Activated CD4-positive, CD25-positive, alpha-beta regulatory T cell (primary cell): Measurements from ENCODE around the gene PADI4.
A peak's percentile ranks its signal among the peaks of the same experiment; 100 is the strongest.
"Not testable (repeated sequence)": the region's sequence is repeated elsewhere in the genome, so short reads cannot be mapped to it uniquely, and the experiment has no call there.

ENCODE experiments used
- DNase-seq, 4 experiments: peaks; one replicate each; lab custom pipeline; 2025; lab: John Stamatoyannopoulos, UW

PADI4 gene

DNA sequence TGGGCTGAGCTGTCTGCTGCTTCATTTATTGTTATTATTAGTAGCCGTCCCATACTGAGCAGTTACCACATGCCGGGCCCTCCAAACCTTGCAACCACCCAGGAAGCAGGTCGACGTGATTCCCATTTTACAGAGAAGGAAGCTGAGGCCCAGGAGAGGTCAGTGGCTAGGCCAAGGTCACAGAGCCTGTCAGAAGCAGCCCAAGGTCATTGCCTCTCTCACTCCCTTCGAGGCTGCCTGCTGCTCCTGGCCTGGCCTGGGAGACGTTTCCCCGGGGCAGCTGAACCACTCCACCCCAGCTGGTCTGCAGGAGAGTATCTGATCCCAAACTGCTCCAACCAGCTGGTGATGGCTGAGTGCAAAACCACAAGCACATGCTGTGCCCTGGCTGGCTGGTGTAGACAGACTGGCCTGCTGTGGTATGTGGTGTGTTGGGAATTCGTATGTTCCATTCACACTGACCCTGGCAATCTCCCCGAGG lies 6.5 kb downstream of the PADI4 start:
- no peak for DNase-seq

DNA sequence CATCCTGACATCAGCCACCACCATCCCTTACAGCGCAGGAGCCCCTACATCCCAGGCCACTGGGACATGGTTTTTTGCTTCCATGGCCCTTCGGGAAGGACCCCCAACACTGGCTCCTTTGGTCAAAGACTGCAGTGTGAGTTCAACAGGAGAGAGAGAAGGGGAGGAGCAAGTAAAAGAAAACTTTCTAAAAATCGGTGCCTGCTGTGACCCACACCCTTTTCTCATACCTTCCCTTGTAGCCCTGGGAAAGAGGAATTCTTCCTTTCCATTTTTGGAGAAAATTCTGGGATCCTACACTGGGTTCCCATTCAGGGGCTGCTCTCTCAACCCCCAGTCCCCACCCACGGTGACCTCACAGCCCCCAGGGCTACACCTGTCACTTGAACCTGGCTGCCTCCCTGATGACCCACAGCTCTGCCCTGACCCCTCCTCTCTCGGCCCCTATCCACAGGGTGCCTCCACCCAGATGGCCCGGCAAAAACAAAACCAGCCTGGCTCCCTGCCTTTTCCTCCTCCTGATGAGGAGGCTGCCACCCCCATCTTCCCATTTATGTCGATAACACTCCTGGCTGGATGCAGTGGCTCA lies 7.6 kb downstream of the PADI4 start:
- no peak for DNase-seq

DNA sequence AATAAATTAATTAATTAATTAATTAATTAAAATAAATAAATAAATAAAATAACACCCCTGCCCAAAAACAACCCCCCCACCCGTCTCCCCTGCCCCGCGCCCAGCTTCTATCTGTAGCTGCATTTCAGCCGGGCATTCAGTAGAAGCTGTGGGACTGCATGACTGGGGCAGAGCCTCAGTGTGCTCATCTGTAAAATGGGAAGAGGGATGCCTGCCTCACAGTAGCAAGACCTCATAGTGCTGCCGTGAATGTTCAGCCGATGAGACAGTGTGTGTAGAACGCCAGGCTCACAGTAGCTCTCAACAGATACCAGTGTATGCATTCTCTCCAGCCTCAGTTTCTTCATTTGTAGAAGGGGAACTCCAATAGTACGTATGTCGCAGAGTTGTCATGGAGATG lies 8.7 kb downstream of the PADI4 start:
- DNase-seq: no peak

DNA sequence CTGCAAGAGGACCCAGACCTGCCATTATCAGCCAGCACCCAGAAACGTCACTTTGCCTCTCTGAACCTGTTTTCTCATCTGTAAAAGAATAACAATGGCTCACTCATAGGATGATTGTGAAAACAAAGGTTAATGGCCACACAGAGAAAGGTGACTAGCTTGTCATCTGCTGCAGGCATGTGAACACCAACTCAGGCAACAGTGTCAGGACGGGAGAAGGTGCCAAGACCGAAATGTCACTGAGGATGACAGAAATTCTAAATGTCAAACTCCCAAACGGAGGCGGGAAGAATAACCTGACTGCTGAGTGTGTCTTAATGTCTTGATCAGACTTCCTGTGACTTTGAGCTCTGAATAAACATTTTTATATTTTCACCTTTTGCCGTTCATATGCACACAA lies 10.3 kb downstream of the PADI4 start:
- DNase-seq: no peak

DNA sequence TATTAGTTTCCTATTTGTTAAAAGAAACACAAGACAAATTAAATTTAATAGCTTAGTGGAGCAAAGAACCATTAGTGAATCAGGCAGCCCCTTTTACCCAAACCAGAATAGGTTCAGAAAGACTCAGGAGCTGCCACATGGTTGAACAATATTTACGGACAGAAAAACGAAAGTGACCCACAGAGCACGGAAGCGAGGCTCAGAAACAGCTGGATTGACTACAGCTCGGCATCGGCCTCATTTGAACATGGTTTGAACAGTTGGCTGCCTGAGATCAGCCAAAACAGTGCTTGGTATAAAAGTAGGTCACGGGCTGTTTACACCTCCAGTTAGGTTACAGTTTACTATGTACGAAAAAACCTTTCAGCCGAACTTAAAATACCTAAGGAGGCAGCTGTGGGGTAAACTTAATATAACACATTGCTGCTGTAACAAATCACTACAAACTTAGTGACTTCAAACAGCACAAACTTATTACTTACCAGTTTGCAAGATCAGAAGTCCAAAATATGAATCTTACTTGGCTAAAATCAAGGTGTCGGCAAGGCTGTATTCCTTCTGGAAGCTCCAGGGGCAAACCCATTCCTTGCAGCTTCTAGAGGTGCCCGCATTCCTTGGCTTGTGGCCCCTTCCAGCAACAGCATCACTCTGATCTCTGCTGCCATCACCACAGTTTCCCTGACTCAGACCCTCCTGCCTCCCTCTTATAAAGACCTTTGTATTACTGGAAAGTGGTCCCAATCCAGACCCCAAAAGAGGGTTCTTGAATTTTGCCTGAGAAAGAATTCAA lies 11.8 kb downstream of the PADI4 start:
- no peak for DNase-seq

DNA sequence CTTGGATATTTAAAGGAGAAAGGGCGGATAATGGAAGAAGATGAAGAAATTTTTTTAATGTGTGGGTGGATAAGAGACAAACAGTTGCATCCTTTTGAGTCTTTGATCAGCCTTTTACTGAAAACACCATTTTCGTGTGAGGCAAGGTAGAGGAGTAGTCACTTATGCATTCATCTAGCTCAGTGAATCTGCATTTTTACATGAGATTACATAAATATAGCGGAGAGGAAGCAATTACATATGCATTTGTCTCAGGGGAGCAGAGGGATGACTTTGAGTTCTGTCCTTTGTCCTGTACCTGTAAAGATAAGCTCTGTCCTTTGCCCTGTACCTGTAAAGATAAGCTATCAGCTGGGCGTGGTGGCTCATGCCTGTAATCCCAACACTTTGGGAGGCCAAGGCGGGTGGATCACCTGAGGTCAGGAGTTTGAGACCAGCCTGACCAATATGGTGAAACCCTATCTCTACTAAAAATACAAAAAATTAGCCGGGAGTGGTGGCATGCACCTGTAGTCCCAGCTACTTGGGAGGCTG lies 13.9 kb downstream of the PADI4 start:
- not testable (repeated sequence) for DNase-seq

DNA sequence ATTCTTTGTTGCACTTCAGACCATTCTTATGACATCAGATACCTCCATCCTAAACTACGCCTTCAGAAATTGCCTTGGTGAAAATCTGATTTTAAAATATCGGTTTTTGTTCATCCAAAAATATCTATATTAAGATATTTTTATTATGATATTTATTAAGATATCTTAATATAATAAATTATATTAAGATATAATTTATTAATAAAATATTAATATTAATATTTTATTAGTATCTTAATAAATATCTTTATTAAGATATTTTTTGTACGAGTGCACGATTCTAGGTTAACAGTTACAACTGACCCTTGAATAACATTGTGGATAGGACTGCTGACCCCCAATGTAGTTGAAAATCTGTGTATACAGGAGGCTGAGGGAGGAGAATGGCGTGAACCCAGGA lies 20.9 kb downstream of the PADI4 start:
- DNase-seq: no peak

DNA sequence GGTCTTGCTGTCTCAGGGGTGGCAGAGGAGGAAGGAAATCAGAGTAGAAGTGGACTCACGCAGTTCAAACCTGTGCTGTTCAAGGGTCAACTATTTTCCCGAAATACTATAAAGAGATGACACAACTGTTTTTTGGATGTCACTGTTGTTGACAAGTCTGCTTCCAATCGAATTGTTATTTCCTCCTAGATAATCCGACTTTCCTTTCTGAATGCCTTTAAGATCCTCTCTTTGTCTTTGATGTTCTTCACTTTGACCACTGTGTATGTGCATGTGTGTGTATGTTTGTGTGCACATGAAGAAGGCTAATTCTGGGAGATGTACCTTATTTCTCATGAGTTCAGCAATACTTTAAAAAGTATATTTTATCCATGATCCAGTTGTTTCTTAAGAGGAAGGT lies 21.6 kb downstream of the PADI4 start:
- no peak for DNase-seq

DNA sequence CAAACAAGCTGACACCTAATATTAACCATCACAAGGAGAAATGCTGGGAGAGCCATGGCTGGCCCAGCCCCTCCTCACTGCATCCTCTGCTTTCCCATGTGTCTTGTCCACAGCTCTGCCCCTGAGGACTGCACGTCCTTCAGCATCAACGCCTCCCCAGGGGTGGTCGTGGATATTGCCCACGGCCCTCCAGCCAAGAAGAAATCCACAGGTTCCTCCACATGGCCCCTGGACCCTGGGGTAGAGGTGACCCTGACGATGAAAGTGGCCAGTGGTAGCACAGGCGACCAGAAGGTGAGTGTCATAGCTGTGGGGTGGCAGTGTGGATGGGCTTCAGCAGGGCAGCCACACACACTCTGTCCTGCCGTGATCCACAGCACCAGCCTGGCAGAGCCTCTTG lies 22.9 kb downstream of the PADI4 start:
- DNase-seq: no peak

DNA sequence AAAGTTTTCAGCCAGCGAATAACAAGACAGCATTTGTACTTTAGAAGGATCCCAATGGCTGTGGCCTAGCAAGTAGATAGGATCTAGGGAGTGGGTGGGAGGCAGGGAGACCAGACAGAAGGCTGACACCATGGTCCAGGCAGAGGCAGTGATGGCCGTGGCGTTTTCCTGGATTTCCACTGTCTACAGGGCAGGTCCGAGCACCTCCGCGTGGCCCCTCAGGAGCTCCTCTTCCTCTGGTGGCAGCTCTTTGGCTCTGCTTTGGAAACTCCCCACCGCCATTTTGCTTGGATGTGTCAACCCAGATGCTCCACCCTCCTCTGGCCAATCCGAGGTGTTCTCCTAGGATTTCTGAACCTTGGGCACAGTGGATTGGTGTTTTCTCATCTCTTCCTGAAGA lies 25.1 kb downstream of the PADI4 start:
- no peak for DNase-seq

DNA sequence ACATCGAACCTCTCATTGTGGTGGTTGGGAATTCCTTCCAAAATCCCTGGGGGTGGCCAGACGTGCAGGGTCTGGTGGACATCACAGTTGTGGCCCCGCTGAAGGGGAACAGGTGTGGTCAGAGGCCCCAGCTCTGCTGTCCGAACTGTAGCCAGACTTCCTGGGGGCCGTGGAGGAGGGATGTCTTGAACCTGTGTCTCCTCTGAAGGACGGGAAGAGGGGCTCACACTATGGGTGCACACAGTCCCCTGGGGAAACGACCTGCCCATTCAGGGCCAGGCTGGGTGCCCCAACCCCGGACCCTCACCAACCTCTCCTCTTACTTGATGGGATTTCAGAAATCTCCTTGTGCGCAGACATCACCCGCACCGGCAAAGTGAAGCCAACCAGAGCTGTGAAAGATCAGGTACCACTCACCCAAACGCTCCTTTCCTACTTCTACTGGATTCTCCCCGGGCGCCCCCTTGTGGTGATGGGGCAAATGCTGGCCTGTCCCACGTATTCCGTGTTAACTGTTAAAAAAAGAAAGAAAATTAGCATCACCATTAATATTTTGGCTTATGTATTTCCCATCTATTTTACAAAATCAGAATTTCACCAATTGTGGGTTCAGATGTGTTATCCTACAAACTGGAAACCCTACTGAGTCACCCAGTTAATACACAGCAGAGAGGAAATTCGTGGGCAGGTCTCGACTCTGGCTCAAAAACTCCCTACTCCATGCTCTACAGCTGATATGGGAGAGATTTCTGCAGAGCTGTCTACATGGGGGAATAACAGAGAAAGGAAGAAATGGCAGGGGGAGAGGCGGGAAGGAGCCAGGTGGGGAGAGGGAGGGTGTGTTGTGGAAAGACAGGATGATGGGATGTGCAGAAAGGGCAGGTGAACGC lies 28.1 kb downstream of the PADI4 start:
- DNase-seq: peak; percentile 30 to 59 (median 42)

DNA sequence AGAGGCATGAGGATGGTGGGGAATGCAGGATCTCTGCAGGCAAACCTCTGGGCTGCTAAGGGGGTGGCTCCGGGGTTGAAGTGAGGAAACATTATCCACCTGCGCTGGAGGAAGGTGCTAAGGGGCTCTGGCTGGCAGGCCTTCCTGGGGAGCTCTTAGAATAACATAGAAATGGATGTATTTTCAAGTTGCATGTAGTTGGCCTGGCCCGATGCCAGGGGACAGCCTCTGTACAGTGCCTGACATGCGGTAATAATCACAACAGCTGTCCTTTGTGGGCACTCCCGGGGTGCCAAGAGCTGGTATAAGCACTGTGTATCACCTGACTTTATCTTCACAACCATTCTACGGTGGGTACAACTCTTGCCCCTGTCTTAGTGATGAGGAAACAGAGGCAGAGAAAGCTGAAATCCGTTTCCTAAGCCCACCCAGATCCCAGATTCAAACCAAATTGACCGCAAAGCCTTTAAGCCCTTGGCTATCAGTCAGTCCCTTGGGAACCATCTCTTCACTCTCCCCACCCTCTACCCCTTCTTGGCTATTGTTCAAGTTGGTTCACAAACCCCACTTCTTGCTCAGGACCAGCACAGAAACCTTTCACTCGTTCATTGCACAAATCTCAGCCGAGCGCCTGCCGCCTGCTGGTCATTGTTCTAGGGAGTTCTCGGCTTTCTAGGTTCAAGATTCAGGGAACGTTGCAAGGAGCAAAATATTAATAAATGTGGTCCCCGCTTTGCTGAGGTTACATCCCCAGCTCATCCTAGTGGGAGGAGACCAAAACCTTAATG lies 30.9 kb downstream of the PADI4 start:
- DNase-seq: no peak

DNA sequence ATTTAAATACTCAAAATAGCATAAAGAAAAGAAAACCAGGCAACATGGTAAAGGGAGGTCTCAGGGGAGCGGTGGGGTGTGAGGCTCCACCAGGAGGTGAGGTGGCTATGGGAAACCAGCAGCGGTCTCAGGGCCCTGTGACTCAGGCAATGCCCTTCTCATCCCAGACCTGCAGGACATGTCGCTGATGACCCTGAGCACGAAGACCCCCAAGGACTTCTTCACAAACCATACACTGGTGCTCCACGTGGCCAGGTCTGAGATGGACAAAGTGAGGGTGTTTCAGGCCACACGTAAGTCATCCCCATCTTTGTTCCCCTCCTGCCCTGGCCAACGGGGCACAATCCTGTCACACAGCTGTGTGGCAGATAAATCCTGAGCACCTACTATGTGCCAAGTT lies 31.5 kb downstream of the PADI4 start:
- no peak for DNase-seq

DNA sequence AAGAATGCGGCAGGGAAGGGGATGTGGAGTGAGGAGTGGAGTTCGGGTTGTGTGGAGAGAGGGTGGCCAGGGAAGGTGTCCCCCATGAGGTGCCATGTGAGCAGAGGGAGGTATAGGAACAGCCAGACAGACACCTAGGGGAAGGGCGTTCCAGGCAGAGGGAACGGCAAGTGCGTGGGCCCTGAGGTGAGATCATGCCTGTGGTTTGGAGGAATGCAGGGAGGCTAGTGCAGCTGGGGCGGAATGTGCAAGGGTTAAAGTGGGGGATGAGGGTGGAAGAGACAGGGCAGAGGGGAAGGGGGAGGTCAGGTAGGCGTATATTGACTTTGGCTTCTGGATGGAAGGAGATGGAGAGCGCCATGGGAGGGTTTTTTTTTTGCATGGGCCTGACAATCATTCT lies 32.4 kb downstream of the PADI4 start:
- no peak for DNase-seq

DNA sequence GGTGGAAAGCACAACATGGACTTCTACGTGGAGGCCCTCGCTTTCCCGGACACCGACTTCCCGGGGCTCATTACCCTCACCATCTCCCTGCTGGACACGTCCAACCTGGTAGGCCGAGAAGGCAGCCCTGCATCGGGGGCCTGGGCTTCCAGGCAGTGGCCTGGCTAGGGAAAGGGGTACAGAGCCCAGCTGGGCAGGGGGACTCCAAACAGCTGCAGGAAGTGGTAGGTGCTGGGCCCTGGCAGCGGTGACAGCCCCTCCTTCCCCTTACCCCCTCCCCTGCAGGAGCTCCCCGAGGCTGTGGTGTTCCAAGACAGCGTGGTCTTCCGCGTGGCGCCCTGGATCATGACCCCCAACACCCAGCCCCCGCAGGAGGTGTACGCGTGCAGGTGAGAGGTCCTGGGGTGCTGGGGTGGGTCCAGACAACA lies 34.0 kb downstream of the PADI4 start:
- no peak for DNase-seq

DNA sequence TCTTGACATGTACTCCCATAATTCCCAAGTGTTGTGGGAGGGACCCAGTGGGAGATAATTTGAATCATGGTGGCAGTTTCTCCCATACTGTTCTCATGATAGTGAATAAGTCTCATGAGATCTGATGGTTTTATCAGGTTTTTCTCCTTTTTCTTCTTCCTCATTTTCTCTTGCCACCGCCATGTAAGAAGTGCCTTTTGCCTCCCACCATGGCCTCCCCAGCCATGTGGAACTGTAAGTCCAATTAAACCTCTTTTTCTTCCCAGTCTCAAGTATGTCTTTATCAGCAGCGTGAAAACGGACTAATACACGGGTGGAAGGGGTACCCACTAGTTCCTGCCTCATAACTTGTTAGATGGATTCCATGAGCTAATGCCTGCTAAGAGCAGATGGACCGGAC lies 37.5 kb downstream of the PADI4 start:
- DNase-seq: not testable (repeated sequence)

DNA sequence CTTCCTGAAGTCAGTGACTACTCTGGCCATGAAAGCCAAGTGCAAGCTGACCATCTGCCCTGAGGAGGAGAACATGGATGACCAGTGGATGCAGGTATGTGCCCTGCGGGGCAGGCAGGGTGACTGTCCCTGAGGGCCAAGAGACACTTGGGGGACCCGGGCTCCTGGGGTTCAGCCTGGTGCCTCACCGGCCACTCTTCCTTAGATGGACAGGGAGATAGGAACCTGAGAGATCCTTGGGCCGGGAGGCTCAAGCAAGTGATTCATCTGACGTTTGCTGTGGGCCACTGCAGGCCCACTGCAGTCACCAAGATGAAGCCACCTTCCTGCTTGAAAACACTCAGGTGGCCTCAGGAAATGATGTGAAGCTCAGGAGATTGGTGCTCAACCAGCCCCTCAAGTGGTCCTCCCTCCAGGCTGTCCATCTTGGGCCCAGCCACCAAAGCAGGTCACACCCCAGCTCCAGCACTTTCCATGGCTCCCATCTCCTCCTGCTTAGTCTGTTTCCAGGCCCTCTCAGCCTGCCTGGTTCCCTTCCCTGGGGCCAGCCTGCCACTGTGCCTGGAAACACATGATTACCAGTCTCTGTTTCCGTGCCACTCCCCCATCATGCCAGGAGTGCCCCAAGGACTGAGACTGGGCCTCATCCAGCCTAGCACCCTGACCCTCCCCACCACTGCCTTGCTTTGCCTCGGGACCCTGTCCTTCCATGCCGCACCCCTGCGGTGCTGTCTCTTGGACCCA lies 38.2 kb downstream of the PADI4 start:
- no peak for DNase-seq

DNA sequence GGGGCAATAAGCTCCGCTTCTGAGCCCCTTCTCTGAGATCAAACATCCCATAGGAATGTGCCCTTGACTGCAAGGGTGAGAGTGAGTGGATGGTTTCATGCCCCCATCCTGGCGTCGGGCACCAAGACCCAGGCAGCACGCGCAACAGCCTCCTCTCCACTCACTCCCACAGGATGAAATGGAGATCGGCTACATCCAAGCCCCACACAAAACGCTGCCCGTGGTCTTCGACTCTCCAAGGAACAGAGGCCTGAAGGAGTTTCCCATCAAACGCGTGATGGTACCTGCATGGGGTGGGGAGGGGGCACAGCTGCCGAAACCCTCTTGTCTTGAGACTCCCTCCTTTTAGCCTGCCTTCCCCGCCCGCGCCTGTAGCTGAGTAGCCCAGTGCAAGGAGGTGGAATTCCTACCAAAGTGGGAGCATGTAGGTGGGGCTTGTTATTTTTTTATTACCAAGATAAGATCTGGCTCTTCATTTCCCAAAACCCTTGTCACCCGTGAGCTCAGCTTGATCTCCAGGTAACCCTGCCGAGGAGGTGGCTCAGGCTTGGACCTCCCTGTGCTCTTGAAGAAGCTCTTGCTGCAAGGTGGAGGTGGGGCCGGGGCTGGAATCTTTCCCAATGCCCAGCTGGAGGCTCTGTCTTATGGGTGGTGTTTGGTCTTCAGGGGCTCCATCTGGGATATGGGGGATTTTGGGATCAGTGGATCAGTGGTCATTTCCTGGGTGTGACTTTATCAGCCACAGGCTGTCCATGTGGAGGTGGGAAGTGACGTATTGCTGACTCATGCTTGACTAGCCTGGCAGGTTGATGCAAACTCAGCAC lies 40.0 kb downstream of the PADI4 start:
- DNase-seq: no peak

DNA sequence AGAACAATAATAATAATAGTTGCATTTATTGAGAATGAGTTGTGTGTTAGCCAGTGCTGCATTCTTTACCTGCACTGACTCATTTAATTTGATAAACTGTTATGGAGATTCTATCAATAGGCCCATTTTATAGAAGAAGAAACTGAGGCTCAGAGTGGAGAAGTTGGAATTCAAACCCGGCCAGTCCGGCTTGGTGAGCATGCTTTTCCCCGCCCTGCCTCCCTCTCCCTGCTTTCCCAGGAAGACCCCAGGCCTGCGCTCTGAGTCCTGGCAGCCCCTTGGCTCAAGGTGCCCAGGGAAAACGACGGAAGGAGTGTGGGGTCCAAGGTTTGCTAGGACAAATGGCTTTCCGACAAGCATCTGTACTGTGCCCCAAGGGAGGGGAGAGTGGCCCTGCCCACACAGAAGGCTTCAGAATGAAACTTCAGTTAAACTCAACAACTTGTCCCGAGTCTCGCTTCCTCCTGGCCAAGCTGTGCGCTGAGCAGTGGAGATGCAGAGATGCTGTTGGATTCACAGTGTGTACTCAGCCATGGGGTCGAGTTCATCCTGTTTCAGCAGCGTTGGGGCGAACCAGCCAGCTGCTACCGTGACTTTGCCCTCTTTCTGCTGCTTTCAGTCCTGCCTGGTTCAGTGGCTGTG lies 40.7 kb downstream of the PADI4 start:
- no peak for DNase-seq

DNA sequence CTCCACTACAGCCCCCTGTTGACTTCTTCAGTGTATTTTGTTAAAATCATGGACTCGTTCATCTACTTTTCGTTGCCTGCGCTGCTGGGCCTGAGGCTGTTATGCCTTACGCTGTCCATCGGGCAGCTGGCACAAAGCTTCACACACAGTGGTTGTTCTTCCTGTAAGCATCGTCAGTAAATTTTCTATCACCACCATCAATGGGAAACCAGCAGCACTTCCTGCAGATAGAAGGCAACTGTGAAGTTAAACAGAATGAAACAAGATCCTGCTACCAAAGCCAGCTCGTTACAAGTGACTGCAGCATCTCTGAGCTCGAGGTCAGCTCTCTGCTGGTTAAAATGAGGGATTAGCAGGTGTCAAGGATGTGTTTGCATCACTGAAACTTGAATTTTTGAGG lies 42.1 kb downstream of the PADI4 start:
- no peak for DNase-seq
